Fibroblast of lung (primary cell): Measurements from ENCODE around the gene HSF4.

Experiments
- EZH2 ChIP-seq: IDR thresholded peaks from 2 replicates; pipeline ENCODE4 v1.5.1; 2012; ENCODE audit warnings: low read length, control low read depth, mild to moderate bottlenecking; ENCODE audit errors: missing control alignments
- TF ChIP-seq, protein P1 (sequence below), 2 donors: IDR thresholded peaks in 1 of 2; conservative IDR thresholded peaks in 1 of 2; 1 replicate in 1 of 2; 2 replicates in 1 of 2; pipeline ENCODE4 v1.5.1; 2011 to 2012; ENCODE audit warnings: low read length in 2 of 2, control low read depth in 1 of 2, inconsistent platforms in 1 of 2, low read depth in 1 of 2, mild to moderate bottlenecking in 1 of 2

DNA sequence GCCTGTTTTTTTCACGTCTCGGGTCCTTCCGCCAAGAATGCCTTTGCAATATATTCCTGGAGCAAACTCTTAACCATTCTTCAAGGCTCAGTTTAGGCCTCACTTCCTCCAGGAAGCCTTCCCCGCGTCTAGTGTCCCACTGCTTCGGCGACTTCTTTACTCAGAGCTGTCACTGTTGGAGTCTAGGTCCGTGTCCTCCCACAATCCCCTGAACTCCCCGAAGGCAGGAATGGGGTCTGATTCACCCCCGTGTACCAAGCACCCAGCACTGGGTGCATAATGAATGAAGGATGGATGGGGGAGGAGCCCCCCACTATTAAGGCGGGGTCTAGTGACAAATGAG, 18.7 kb downstream of the HSF4 start:
- TF ChIP-seq, protein P1, sequence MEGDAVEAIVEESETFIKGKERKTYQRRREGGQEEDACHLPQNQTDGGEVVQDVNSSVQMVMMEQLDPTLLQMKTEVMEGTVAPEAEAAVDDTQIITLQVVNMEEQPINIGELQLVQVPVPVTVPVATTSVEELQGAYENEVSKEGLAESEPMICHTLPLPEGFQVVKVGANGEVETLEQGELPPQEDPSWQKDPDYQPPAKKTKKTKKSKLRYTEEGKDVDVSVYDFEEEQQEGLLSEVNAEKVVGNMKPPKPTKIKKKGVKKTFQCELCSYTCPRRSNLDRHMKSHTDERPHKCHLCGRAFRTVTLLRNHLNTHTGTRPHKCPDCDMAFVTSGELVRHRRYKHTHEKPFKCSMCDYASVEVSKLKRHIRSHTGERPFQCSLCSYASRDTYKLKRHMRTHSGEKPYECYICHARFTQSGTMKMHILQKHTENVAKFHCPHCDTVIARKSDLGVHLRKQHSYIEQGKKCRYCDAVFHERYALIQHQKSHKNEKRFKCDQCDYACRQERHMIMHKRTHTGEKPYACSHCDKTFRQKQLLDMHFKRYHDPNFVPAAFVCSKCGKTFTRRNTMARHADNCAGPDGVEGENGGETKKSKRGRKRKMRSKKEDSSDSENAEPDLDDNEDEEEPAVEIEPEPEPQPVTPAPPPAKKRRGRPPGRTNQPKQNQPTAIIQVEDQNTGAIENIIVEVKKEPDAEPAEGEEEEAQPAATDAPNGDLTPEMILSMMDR (conservative IDR thresholded peaks at IDR 0.05 in 1 of 2, IDR thresholded peaks at IDR 0.05 in 1 of 2; ENCODE audit: low read depth in 1 of 2, low read length in 2 of 2) = no peak
- no peak for TF ChIP-seq EZH2
